HG03097 (cell line): ENCODE results near the gene ATF6B.

Source experiments
- ATAC-seq: cut with Tn5 transposase; IDR thresholded peaks from one replicate; pipeline ENCODE4 v1.9.1; 2021; ENCODE audit not compliant: unreplicated experiment, low FRiP score

ATF6B gene

DNA sequence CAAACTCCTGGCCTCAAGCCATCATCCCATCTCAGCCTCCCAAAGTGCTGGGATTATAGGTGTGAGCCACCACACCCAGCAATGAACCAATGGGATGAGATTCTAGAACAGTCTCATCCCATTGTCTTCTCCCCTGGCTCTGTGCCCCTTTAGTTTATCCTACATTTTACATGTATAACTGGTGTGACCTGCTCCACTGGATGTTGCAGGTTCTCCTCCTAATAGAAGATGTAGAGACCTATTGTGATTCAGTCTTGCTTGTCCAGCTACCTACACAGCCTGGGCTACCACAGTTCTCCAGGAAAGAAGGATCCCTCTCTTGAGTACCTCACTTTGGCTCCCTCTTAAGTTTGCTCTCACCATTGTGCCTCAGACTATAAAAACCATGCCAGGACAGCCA, 4.1 kb upstream of the ATF6B start:
- no peak for ATAC-seq

- ATAC-seq = no peak
Measured at GRCh38 chr6:32131439-32131948, 3.4 kb upstream of the ATF6B start.

DNA sequence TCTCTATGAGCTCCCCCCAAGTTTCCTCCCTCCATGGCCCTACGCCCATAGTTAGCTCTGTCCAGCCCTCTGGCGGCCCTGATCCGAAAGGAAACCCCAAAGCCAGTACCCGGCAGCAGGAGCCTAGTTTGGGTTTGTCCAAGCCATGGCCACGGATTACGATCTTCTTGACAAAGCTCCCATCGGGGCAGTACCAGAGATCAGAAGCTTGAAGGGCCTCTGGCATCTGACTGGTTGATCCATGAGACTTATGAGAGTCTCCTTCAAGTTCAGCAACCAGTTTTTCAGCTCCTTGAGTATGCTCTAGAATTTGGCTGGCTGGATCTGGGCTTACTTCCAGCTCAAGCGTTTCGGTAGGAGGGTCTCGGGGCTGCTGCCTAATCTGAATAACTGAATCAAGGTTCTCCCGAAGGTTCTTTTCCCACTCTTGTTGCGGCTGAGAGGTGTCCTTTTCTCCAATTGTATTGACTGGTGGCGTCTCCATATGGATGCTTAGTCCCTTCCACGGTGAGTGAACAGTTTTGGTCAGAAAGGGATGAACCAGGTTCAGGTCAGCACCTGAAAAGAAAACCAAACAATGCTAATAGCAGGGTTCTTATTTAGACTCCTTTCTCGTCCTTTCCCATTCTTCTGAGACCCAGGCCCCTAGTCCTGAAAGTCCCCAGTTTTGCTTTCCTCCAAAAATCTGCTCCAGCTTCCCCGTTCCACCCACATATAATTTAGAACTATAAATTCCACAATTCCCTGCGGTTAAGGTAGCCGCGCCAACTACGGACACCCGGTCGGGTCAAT, 1.4 kb upstream of the ATF6B start:
- ATAC-seq = peak; percentile 2

- no peak for ATAC-seq
Measured at GRCh38 chr6:32128751-32129296, 778 bp upstream of the ATF6B start.

DNA sequence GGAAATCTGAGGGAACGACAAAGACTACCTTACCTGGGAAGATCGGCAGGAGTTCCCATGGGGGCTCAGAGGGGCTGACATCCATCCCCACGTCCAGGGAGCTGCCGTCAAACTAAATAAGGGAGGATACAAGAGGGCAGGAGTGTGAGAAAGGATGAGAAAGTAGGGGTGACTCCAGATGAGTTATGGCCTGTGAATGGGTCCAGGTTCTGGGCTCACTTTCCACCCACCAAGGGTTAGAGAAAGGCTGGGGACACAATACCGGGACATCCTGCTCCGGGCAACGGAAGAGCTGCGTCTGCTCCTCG, 683 bp downstream of the ATF6B start:
- ATAC-seq = no peak

DNA sequence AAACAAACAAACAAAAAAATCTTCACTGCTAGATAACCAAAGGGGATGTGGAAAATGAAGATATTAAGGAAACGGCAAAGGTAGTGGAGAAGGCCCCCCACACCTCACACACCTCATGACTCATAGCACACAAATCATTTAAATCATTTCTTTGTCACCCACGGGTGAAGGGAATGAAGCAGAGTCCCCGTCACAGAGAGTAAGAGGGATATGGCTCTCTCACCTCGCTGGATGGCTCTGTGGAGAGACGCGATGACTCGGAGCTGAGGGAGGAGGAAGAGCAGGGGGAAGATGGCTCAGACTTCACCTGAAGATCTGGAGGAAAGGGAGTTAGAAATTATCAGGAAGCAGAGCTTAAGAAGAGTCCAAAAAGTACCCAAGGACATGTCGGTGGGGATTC, 1.2 kb downstream of the ATF6B start:
- no peak for ATAC-seq

GRCh38 chr6:32123681-32124080, 4.4 kb downstream of the ATF6B start:
- no peak for ATAC-seq

GRCh38 chr6:32120573-32121059, 7.4 kb downstream of the ATF6B start:
- no peak for ATAC-seq

DNA sequence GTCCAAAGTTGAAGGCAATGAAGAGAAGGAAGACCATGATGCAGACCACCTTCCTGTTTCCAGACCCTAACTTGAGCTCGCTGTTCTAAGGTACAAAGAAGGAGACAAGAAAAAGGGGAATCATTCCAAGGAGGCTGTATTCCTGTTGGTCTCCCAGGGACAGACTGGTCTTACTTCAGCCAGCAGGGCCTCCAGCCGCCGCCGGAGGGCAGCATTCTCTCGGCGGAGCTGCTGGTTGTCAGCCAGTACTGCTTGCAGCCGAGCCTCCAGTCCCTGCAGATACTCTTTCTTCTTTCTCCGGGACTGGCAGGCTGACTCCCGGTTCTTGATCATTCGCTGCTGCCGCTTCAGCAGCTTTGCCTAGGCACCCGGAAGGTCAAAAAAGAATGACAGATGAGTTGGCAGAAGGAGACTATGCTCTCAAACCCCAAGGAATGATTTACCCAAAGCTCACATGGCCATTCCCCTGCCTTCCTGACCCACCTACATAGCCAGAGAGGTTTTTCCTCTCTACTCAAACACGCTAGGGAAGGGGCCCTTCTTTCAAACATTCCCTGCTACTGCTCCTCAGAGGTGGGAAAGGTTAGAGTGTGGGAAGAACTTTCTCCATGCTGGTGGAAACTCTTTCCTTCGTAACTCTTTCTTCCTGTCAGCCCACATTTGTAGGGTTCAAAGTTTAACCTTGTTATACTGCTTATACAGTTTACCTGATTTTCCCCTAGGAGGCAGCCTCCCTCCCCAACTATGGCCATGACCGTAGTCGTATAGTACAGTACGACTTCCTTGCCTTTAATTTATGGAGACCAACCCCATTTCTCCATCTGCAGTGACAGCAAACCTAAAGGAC, 9.0 kb downstream of the ATF6B start:
- no peak for ATAC-seq

DNA sequence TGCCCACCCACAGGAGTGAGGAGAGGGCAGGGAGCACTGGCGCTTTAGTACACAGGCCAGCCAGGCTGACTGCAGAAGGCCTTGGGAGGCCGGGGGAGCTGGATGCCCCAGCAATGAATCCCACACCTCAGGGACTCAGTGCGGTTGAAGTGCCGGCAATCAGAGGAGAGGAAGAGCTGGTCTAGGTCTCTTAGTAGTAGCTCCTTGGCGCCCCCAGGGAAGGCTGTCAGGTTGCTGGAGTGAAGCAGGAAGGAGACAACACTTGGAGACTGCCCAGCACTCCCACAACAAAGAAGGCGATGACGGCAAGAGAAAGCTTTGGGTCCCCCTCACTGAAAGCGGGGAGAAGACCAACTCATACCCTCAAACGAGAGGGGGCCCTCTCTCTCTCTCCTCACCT, 10.6 kb downstream of the ATF6B start:
- ATAC-seq = no peak

DNA sequence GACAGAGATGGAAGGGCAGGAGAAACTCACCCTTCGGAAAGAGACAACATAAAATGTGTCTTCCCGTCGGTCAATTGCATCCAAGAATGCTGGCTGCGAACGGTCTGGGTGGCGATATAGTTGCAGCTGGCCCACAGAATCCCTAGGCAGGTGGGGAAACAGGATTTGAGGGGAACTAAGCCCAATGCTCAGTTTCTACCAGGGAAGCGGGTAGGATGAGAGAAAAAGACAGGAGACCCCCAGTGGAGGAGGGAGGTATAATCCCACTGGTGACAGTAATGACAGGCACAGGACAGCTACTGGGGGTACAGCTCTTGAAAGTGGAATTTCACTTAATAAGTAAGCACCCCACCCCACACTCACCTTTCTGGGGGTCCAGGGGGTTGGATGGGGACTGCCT, 11.4 kb downstream of the ATF6B start:
- ATAC-seq = no peak

DNA sequence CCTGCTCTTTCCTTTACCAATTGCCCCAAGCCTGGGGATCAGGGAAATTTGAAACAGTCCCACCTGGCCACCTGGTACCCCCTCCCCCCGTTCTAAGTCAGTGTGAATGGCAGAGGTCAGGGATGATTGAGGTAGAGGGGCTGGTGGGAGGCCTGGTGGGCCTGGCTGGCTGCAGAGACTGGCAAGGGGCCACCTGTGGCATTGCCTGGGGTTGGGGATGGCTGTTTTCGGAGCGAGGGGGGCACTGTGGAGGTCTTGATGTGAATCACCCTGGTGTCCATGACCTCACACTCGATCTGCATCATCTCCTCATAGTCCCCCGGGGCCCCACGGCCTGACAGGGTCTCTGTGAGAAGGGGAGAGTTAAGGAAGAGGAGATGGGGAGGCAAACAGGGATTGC, 12.4 kb downstream of the ATF6B start:
- no peak for ATAC-seq

DNA sequence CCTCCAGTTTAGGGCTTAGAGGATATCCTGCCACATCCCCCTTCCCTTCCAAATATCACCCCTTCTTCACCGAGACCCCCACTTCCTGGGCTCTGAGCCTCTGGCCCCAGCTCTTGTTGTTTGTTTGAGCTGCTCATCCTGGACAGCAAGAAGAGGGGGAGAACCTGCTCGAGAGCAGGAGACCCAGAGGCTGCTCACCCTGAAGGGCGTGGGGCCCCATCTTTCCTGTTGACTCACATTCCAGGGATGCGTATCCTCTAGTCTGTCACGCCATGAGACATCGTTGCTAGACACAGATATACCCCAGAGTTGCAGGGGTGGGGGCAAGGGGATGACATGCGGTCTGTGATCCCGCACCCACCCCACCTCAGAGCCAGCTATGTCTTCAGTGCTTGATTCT, 13.2 kb downstream of the ATF6B start:
- no peak for ATAC-seq

DNA sequence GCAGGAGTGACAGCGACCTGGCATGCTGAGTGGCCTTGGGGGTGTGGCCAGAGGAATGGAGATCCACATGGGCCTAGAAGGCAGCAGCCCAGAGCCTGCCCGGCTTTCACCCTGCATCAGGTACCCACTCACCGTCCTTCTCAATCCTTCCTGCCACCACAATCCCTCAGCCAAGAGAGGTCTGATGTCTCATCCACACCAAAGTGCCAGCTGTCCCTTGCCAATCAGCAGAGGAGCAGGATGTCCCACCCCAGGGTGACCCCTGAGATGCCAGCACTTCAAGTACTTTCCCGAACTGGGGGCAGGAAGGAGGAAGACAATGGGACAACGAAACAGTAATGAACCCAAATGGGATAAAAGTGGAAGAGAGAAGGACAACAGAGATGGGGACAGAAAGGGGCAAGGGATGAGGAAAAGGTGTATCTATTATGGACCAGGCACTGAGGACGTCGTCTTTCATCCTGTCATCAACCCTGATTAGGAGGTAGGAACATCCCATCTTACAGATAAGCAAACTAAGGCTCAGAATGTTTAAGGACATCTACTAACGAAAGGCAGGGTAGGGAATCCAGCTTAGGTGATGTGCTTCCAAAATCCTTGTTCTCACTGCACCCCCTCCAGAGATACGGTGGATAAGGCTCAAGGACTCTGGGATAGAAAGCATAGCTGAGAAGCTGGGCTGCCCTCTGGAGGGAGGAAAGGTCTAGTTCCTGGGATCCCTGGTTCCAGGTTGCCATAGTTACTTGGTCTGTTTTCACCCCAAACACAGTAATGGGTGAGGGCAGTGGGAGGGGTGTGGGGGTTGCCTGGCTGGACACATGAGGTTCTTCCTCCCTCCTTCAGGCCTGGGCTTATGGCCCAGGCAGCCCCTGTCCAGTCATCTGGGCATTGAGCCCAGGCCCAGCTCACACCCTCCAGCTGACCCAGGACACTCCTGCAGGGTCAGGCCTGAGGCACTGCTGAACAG, 14.4 kb downstream of the ATF6B start:
- ATAC-seq = no peak

DNA sequence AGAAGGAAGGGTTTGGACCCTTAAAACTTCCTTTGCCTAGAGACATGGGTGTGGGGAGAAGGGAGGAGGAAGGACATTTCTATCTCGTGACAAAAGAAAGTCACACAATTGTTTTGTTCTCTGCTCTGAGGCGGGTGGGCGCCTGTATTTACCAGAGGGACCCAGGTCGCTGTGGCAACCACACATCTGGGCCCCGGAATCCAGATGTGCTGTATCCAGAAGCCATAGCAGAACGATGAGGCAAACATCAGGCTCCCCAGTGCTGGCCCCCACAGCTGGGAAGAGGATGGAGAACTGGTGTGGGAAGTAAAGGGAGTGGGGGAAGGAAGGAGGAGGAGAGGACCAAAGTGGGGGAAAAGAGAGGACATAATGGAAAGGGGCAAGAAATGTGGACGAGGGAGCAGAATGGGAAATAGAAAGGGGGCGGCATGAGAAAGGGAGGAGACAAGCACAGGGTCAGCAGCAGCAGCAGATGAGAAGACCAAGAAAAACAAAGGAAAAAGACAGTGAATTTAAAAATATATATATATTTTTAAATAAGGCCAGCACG, 15.5 kb downstream of the ATF6B start:
- ATAC-seq = no peak

DNA sequence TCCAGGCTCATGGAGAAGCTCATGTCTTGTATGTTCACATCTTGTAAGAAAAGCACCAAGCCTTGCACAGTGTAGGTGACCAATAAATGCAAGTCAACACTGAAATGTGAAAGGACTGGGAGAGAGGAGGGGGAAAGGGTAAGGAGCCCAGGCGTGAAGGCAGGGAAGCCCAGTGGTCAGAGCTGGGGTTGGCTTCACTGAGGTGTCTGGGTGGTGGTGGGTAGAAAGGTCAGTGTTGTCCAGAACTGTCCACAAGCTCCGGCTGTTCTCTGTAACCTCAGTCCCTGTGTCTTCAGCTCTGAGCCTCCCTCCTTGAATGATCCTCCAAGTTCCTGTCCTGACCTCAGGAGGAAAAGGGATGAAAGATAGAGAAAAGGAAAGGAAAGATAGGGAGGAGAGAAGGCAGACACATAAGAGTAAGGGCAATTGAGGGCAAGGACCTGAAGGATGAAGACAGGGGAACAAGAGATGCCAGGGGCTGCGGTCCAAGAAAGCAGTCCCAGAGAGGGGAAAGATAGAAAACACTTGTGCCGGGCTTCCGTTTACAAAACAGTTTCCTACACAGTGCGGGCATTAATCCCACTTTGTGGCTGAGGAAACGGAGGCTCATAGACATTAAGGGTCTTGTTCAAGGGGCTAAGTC, 16.5 kb downstream of the ATF6B start:
- no peak for ATAC-seq

- ATAC-seq = no peak
Measured at GRCh38 chr6:32110632-32111031, 17.4 kb downstream of the ATF6B start.

- no peak for ATAC-seq
Measured at GRCh38 chr6:32109765-32110160, 18.3 kb downstream of the ATF6B start.

DNA sequence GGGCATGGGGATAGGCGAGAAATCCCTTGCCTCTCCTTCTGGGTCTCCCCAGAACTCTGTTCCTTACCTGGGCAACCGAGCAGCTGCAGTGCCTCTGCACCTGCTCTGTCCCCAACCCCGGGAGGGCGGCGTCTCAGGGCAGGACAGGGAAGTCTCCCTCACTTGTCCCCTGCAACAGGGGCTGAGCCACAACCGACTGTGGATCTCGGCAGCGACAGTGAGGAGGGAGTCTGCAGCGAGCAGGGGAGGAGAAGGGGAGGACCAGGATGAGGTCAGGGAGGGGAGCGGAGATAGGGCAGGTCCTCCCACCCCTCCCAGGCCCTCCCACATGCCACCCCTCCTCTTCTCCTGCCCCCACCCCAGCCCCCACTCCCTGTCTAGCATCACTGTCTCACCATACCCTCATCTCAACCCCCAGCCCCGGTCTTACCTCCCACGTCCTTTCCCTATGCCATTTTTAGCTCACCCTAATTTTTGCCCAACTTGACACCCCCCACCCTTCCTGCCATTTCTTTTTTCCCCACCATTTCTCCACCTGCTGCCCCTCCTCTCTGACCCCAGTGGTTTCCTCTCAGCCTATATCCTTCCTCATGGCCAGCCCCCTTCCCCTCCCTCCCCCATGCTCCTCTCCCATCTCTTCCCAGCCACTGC, 18.8 kb downstream of the ATF6B start, which contains the start of gene TNXB:
TSS of gene TNXB (minus strand) at position 225 of the 651 bp plus-strand sequence. CDS start 11,140 bp downstream, outside the sequence.
- no peak for ATAC-seq
